Endometrial microvascular endothelial cells (primary cell): ENCODE results near the gene ILDR1. TPM values are rescaled to one million over a fixed set of nuclear protein-coding genes. Genes with fewer than 3 reads are reported as not detected.
"Not testable (repeated sequence)": the region's sequence is repeated elsewhere in the genome, so short reads cannot be mapped to it uniquely, and the experiment has no call there.

Experiments used
- in situ Hi-C: cut with HindIII; loops from 2 replicates; pipeline ENCODE4 v1.10.0; 2017; ENCODE audit warnings: low sequenced_read_pairs, low pct_unique_long_range_greater_than_20kb; ENCODE audit errors: inconsistent ontology term
- total RNA-seq: library from RNA; depleted of rRNA; stranded (reverse); fragments of >200 nt; gene quantifications from one replicate; pipeline ENCODE4 v1.2.3, GENCODE V29; 2015; ENCODE audit errors: inconsistent ontology term

The ILDR1 gene
- total RNA-seq, 1 donor from 2014 or later = not detected

DNA sequence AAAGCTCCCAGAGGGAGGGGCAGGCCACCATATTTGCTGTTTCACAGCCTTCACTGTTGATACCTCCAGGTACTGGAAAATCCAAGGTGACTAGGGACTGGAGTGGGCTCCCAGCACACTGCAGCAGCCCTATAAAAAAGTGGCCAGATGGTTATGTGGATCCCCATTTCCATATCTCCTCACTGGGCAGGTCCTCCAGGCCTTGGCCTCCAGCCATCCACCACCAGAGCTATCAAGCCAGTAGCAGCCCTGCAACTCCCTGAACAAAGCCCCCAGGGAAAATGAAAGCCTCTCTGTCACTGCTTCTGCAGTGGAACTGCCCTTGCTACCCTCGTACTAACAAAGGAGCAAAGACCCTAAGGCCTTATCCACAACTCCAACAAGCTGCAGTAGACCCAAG is 58.4 kb downstream of the ILDR1 start:
- in situ Hi-C loops = no loop called here

DNA sequence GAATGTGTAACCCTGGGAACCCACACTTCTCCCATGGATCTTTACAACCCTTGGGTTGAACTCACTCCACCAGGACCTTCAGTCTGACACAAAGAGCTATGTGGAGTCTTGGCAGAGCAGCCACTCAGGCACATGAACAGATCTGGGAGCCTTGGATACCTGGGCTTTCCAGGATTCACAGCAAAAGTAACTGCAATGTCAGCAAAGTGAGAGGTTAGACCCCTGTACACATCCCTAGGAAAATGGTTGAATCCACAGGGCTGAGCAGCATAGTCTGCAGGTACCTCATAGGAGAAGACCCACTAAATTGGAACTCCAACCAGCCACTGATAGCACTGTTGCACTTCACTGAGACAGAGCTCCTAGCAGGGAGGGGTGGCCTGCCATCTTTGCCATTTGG is 59.6 kb downstream of the ILDR1 start:
- in situ Hi-C loops = no loop called here

DNA sequence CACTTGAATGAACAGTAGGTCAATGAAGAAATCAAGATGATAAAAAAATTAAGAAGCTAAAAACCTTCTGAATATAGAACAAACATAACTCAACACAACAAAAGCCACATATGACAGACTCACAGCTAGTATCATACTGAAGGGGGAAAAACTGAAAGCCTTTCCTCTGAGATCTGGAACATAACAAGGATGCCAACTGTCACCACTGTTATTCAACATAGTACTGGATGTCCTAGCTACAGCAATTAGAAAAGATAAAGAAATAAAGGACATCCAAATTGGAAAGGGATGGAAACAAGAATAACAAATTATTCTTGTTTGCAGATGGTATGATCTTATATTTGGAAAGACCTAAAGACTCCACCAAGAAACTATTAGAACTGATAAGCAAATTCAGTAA is 60.8 kb downstream of the ILDR1 start:
- in situ Hi-C loops = no loop called here

DNA sequence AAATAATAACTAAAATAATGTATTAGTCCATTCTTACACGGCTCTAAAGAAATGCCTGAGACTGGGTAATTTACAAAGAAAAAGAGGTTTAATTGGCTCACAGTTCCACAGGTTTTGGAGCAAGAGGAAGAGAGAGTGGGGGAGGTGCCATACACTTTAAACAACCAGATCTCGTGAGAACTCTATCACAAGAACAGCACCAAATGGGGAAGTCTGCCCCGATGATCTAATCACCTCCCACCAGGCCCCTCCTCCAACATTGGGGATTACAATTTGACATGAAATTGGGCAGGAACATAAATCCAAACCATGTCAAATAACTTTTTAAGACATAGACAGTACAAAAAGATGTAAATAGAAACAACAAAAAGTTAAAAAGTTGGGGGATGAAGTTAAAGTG is 63.2 kb downstream of the ILDR1 start:
- in situ Hi-C loops = no loop called here

GRCh38 chr3:121957674-121958415 is 64.2 kb downstream of the ILDR1 start:
- in situ Hi-C loops = no loop called here

DNA sequence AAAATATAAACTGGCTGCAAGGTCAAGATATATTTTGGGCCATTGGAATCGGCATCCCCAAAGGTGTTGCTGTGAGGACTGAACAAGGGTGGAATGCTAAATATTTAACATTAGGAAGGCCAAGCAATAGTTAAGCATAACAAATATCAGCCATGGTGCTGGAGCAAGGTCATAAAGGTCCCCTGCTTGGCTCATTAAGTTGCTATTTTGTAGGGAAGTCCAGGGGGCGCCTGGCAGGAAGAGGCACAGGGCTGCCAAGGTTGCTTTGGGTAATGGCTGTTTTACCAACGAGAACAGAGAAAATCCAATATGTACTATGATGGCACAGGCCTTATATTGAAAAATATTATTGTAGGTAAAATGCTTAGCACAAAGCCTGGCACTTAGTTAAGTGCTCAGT is 65.7 kb downstream of the ILDR1 start:
- in situ Hi-C loops = no loop called here

- in situ Hi-C loops = no loop called here
These were observed 70.6 kb downstream of the ILDR1 start for GRCh38 chr3:121951291-121951919.

- in situ Hi-C loops = no loop called here
These were observed 73.4 kb downstream of the ILDR1 start for GRCh38 chr3:121948641-121949040.

DNA sequence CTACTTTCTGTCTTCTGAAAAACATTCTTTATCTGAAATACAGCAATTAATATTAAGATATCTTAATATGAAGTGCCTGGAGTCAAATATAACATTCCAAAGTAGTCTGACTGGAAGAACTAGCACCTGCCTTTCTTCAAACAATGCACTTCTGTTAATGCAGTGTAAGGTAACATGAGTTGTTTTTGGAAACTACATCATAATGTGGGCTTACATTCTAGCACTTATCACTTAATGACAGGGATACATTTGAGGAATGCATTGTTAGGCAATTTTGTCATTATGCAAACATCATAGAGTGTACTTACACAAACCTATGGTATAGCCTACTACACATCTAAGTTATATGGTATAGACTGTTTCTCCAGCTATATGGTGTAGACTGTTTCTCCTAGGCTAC is 78.6 kb downstream of the ILDR1 start:
- in situ Hi-C loops = no loop called here

DNA sequence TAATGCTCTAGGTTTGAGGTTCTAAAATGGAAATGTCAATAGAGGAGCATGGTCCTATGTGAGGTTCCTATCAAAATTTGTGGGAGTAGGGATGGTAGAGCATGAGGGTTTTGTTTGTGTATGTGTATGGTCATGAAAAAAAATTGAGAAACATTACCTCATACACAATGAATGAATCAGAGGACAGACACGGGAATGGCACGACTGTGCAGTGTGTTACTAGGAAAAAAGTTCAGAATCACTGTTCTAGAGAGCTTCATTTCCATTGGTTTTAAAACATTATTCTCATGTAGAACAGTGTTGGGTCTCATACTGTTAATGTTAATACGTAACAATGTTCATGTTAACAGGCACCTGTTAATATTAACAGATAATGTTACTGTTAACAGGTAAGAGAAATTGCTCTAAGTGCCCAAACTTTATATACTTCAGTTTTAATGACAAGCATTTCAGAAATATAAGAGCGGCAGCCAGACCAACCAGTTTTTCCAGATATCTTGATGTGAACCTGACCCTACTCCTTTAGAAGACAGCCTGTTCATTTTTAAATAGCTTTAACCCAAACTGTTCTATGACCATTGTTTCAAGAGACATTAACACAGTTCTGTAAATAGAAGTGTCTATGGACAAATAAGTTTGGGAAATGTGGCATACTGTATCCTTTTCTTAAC is 79.8 kb downstream of the ILDR1 start:
- in situ Hi-C loops = no loop called here

DNA sequence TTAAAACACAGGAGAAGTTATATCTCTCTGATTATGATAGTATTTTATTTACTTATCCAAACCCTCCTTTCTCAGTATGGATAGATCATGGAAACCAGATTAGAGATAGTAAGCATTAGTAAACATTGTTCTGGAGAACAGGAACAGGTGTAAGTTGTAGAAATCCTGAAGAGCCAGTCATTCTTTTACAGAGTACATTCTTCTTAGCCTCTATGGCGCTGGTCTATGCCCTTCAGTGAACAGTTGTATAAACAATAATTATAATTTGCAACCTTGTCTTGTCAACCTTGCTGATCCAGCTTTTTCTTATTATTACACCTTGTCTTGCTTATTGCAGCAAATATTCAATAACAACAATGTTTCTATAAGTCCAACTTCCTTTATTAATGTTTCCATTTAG is 80.5 kb downstream of the ILDR1 start:
- in situ Hi-C loops = no loop called here

GRCh38 chr3:121938141-121938855 is 83.7 kb downstream of the ILDR1 start:
- in situ Hi-C loops = not testable (repeated sequence)

Other genes with a start within 250 kb of the ILDR1 start
- 8.4 TPM for gene IQCB1, start 187.2 kb downstream of the ILDR1 start, total RNA-seq
- gene EAF2, start 187.0 kb downstream of the ILDR1 start, total RNA-seq = 3.7 TPM
- 0.09 TPM for gene SLC15A2, start 127.8 kb downstream of the ILDR1 start, total RNA-seq
- not detected for gene CD86, start 33.1 kb upstream of the ILDR1 start, total RNA-seq
- gene CASR, start 161.4 kb upstream of the ILDR1 start, total RNA-seq = not detected